H1 (cell line): ENCODE measurements around the gene TLE3. TPM values are rescaled to one million over a fixed set of nuclear protein-coding genes. Genes with fewer than 3 reads are reported as not detected.

Experiments
- CTCF ChIA-PET: fragments of 300-600 bp; sonication (Branson Sonifier 250); formaldehyde crosslinking; loops from one replicate; lab custom pipeline; 2021; ENCODE audit not compliant: partially characterized antibody; lab: Charles Lee
- POLR2A ChIA-PET: fragments of 300-600 bp; sonication (Branson Sonifier 250); formaldehyde crosslinking; loops from one replicate; lab custom pipeline; 2021; ENCODE audit warnings: inconsistent platforms; ENCODE audit not compliant: partially characterized antibody; lab: Charles Lee
- DNase-seq, 2 experiments: peaks; one replicate each; pipeline versions ENCODE4 v3.0.0 to v3.0.0-alpha.2; 2010 to 2022; ENCODE audit warnings: low spot score in 2 of 2, low read depth in 1 of 2, mixed read lengths in 1 of 2
- FAIRE-seq: peaks from 2 replicates; lab custom pipeline; 2011; peaks lifted over from hg19 to GRCh38; lab: Jason Lieb, UNC
- H2AFZ ChIP-seq: 2 replicates; pipeline ENCODE4 v1.8.1; 2012; ENCODE audit warnings: low read length, inconsistent platforms
- H2AK5ac ChIP-seq: 2 replicates; pipeline ENCODE4 v1.6.1; 2013; ENCODE audit warnings: low read depth, low read length
- H2BK120ac ChIP-seq: replicated peaks from 2 replicates; pipeline ENCODE3; 2013; ENCODE audit warnings: low read depth, low read length, inconsistent platforms
- H2BK12ac ChIP-seq: 2 replicates; pipeline ENCODE4 v1.6.1; 2013; ENCODE audit warnings: low read depth, low read length
- H2BK15ac ChIP-seq: 2 replicates; pipeline ENCODE4 v1.6.1; 2013; ENCODE audit warnings: low read length
- H2BK20ac ChIP-seq: 2 replicates; pipeline ENCODE4 v1.6.1; 2013; ENCODE audit warnings: low read length
- H2BK5ac ChIP-seq: 2 replicates; pipeline ENCODE4 v1.6.1; 2013; ENCODE audit warnings: low read depth, low read length
- H3K14ac ChIP-seq: 2 replicates; pipeline ENCODE4 v1.6.1; 2013; ENCODE audit warnings: inconsistent platforms; ENCODE audit not compliant: insufficient read length
- H3K18ac ChIP-seq: 2 replicates; pipeline ENCODE4 v1.6.1; 2013; ENCODE audit warnings: low read length; ENCODE audit errors: extremely low read depth
- H3K23ac ChIP-seq: 2 replicates; pipeline ENCODE4 v1.6.1; 2013; ENCODE audit warnings: inconsistent platforms; ENCODE audit not compliant: insufficient read length
- H3K23me2 ChIP-seq: 2 replicates; pipeline ENCODE4 v1.6.1; 2013; ENCODE audit warnings: low read depth, low read length
- H3K27ac ChIP-seq: 2 replicates; pipeline ENCODE4 v1.6.1; 2011; ENCODE audit warnings: low read depth, low read length, inconsistent platforms
- H3K27me3 ChIP-seq, 4 experiments: replicated peaks in 1 of 4; 1 replicate in 1 of 4; 2 replicates in 3 of 4; pipeline versions ENCODE4 v1.6.1 to v1.8.1; 2011 to 2013; ENCODE audit warnings: low read length in 3 of 4, mild to moderate bottlenecking in 3 of 4, inconsistent platforms in 2 of 4, mixed read lengths in 2 of 4, moderate library complexity in 1 of 4; ENCODE audit not compliant: control insufficient read depth in 3 of 4, insufficient read depth in 3 of 4; ENCODE audit errors: extremely low read depth in 1 of 4
- H3K36me3 ChIP-seq, 4 experiments: 2 replicates each; pipeline versions ENCODE4 v1.6.1 to v1.8.1; 2011 to 2013; ENCODE audit warnings: mild to moderate bottlenecking in 4 of 4, low read length in 3 of 4, moderate library complexity in 2 of 4, control low read depth in 1 of 4, inconsistent platforms in 1 of 4; ENCODE audit not compliant: insufficient read depth in 4 of 4, control insufficient read depth in 2 of 4
- H3K4ac ChIP-seq: replicated peaks from 2 replicates; pipeline ENCODE3; 2013; ENCODE audit warnings: low read length, low read depth, mixed read lengths, inconsistent platforms; ENCODE audit not compliant: insufficient read length
- H3K4me1 ChIP-seq, 4 experiments: replicated peaks in 1 of 4; 1 replicate in 1 of 4; 2 replicates in 3 of 4; pipeline versions ENCODE4 v1.6.1 to v1.8.1; 2011 to 2013; ENCODE audit warnings: low read length in 3 of 4, inconsistent platforms in 2 of 4, mixed read lengths in 1 of 4; ENCODE audit not compliant: insufficient read depth in 4 of 4, control insufficient read depth in 3 of 4
- H3K4me2 ChIP-seq, 2 experiments: 2 replicates each; pipeline versions ENCODE4 v1.6.1 to v1.8.1; 2011 to 2013; ENCODE audit warnings: low read depth in 2 of 2, low read length in 2 of 2, control low read depth in 1 of 2, inconsistent platforms in 1 of 2, mild to moderate bottlenecking in 1 of 2; ENCODE audit not compliant: insufficient read depth in 1 of 2
- H3K4me3 ChIP-seq, 4 experiments: fragments of 200-600, 300-600 bp in 1 of 4; sonication (generic), shearing (Covaris generic), sonication (Bioruptor Twin) in 1 of 4; 2 replicates each; pipeline versions ENCODE4 v1.5.1 to v1.8.1; 2011 to 2016; ENCODE audit warnings: low read length in 4 of 4, low read depth in 3 of 4, control low read depth in 2 of 4, inconsistent platforms in 2 of 4, mild to moderate bottlenecking in 2 of 4, mixed read lengths in 1 of 4, moderate library complexity in 1 of 4; ENCODE audit not compliant: insufficient read depth in 2 of 4; ENCODE audit errors: extremely low read depth in 1 of 4
- H3K56ac ChIP-seq: replicated peaks from 2 replicates; pipeline ENCODE3; 2013; ENCODE audit warnings: low read depth, mild to moderate bottlenecking, mixed read lengths, low read length, inconsistent platforms; ENCODE audit not compliant: insufficient read length
- H3K79me1 ChIP-seq: 2 replicates; pipeline ENCODE4 v1.6.1; 2013; ENCODE audit warnings: low read depth, low read length, control low read depth
- H3K79me2 ChIP-seq, 2 experiments: 2 replicates each; pipeline versions ENCODE4 v1.6.1 to v1.8.1; 2012 to 2013; ENCODE audit warnings: low read length in 2 of 2, mild to moderate bottlenecking in 2 of 2, inconsistent platforms in 1 of 2; ENCODE audit not compliant: insufficient read depth in 2 of 2, control insufficient read depth in 1 of 2
- H3K9ac ChIP-seq, 4 experiments: replicated peaks in 1 of 4; 1 replicate in 1 of 4; 2 replicates in 3 of 4; pipeline versions ENCODE4 v1.6.1 to v1.8.1; 2011 to 2013; ENCODE audit warnings: low read depth in 3 of 4, low read length in 3 of 4, control low read depth in 2 of 4, mild to moderate bottlenecking in 2 of 4, moderate library complexity in 2 of 4, inconsistent platforms in 1 of 4; ENCODE audit errors: extremely low read depth in 1 of 4
- H3K9me3 ChIP-seq, 2 experiments: 2 replicates each; pipeline versions ENCODE4 v1.6.1 to v1.8.1; 2012 to 2013; ENCODE audit warnings: mild to moderate bottlenecking in 2 of 2, moderate library complexity in 2 of 2, control low read depth in 1 of 2, inconsistent platforms in 1 of 2, low read depth in 1 of 2, low read length in 1 of 2, mixed read lengths in 1 of 2; ENCODE audit not compliant: insufficient read depth in 2 of 2
- H4K20me1 ChIP-seq, 2 experiments: replicated peaks in 1 of 2; 2 replicates each; pipeline versions ENCODE3 to v1.8.1; 2011 to 2013; ENCODE audit warnings: inconsistent platforms in 2 of 2, low read length in 2 of 2, mild to moderate bottlenecking in 1 of 2; ENCODE audit not compliant: insufficient read depth in 2 of 2, control insufficient read depth in 1 of 2
- H4K5ac ChIP-seq: 2 replicates; pipeline ENCODE4 v1.6.1; 2013; ENCODE audit warnings: low read length, low read depth, mixed read lengths, inconsistent platforms; ENCODE audit not compliant: insufficient read length
- H4K8ac ChIP-seq: 2 replicates; pipeline ENCODE4 v1.8.0; 2013; ENCODE audit warnings: mild to moderate bottlenecking, moderate library complexity, low read length, inconsistent platforms; ENCODE audit not compliant: insufficient read depth; ENCODE audit errors: extremely low read depth
- H4K91ac ChIP-seq: replicated peaks from 2 replicates; pipeline ENCODE3; 2013; ENCODE audit warnings: low read length, mixed read lengths, inconsistent platforms; ENCODE audit not compliant: insufficient read length
- NRF1 ChIP-seq: IDR thresholded peaks from 2 replicates; pipeline ENCODE4 v1.6.1; 2011; ENCODE audit warnings: mild to moderate bottlenecking, low read depth, low read length, improper control_type of control experiment
- polyA plus RNA-seq, 7 experiments: library from polyadenylated mRNA; depleted of rRNA in 3 of 7; stranded (reverse) in 5 of 7; unstranded in 2 of 7; fragments of >200 nt in 5 of 7; fragments of 200-250 nt in 2 of 7; gene quantifications; 1 replicate in 5 of 7; 2 replicates in 1 of 7; 4 replicates in 1 of 7; pipeline versions ENCODE4 v1.2.1 to v1.2.3, GENCODE V29; 2011 to 2013; ENCODE audit warnings: missing spikeins in 2 of 7, mixed read lengths in 2 of 7
- total RNA-seq: library from RNA; stranded (reverse); fragmentation: NEBNext Ultra II Directional; extraction: Animal tissue kit (Norgen Biotek cat#: 25700); gene quantifications from 2 replicates; pipeline ENCODE4 v1.2.1, GENCODE V29; 2021
- TF ChIP-seq, protein P1 (sequence below): IDR thresholded peaks from 2 replicates; pipeline ENCODE4 v1.6.1; 2011; ENCODE audit warnings: low read depth, mild to moderate bottlenecking, low read length; ENCODE audit not compliant: insufficient read depth

Gene TLE3
- total and polyA plus RNA-seq, 2 of the 8 experiments (the other 6 are each of a cell fraction or from before 2014, with no cell fraction given): 25.1 to 61.2 TPM

- peaks cover 13 to 27% (median 16%) of the 10 kb centered on the region in 4 experiments for H3K4me1 ChIP-seq
- no peak overlapping the region for H2BK15ac ChIP-seq
- no peaks in the 10 kb centered on the region for H3K23me2 ChIP-seq
- H4K8ac ChIP-seq: no peak overlapping the region
- CTCF ChIA-PET: interaction anchor here (0.9 to 2.2 kb wide), 2 partner anchors 8 to 56 kb away, joined by 3 to 4 read pairs; no protein-coding TSS in a partner anchor
- H3K9ac ChIP-seq: no peak overlapping the region
- DNase-seq: no peak
- H3K79me2 ChIP-seq: no peaks in the 10 kb centered on the region
- H3K18ac ChIP-seq: no peak overlapping the region
- no peak overlapping the region for H3K56ac ChIP-seq
- H3K4me3 ChIP-seq: no peak overlapping the region
- FAIRE-seq: no peak
- H2BK5ac ChIP-seq: no peak overlapping the region
- no peak overlapping the region for H2BK120ac ChIP-seq
- no peak overlapping the region for H2AK5ac ChIP-seq
- no peaks in the 10 kb centered on the region for H3K79me1 ChIP-seq
- no peak overlapping the region for H3K14ac ChIP-seq
- H3K27ac ChIP-seq: no peak overlapping the region
- H3K27me3 ChIP-seq: peaks cover 0 to 11% (median 5%) of the 10 kb centered on the region in 4 experiments; a peak in 4 of 7 replicates
- no peak overlapping the region for H3K4ac ChIP-seq
- POLR2A ChIA-PET: interaction anchor here (0.5 to 5.5 kb wide), 2 partner anchors 23 to 41 kb away, joined by 3 to 70 read pairs; partner anchors contain the start of gene TLE3
- H4K91ac ChIP-seq: no peak overlapping the region
- H2BK20ac ChIP-seq: no peak overlapping the region
- no peak overlapping the region for H4K5ac ChIP-seq
- H2AFZ ChIP-seq: no peak overlapping the region
- H3K4me2 ChIP-seq: no peak overlapping the region
- H4K20me1 ChIP-seq: no peaks in the 10 kb centered on the region
- no peaks in the 10 kb centered on the region for H3K36me3 ChIP-seq
- no peaks in the 10 kb centered on the region for H3K9me3 ChIP-seq
- H3K23ac ChIP-seq: no peak overlapping the region
- no peak overlapping the region for H2BK12ac ChIP-seq
- TF ChIP-seq NRF1: no peak
- TF ChIP-seq, protein P1, sequence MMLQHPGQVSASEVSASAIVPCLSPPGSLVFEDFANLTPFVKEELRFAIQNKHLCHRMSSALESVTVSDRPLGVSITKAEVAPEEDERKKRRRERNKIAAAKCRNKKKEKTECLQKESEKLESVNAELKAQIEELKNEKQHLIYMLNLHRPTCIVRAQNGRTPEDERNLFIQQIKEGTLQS: no peak
Measured at GRCh38 chr15:70142072-70142321, 44.3 kb upstream of the TLE3 start.
